SK-N-SH (cell line): ENCODE results near the gene LSM4.

ENCODE experiments used
- JUND ChIP-seq: IDR thresholded peaks from 2 replicates; pipeline ENCODE4 v1.4.0; 2012
- MEF2A ChIP-seq: IDR thresholded peaks from 2 replicates; pipeline ENCODE4 v1.4.0; 2012; ENCODE audit warnings: low read depth, borderline replicate concordance
- NRF1 ChIP-seq: IDR thresholded peaks from 2 replicates; pipeline ENCODE4 v1.6.1; 2012; ENCODE audit warnings: low read depth, mild to moderate bottlenecking, low read length
- TCF12 ChIP-seq: IDR thresholded peaks from 2 replicates; pipeline ENCODE4 v1.4.0; 2012
- TF ChIP-seq, protein P1 (sequence below): fragments of 200-600 bp; sonication (generic); IDR thresholded peaks from 2 replicates; pipeline ENCODE4 v1.6.1; 2017; ENCODE audit warnings: antibody characterized with exemption, mild to moderate bottlenecking, moderate library complexity
- TF ChIP-seq, protein P2 (sequence below): IDR thresholded peaks from 2 replicates; pipeline ENCODE4 v1.6.1; 2012; ENCODE audit warnings: mild to moderate bottlenecking, low read depth, low read length, moderate library complexity
- TF ChIP-seq, protein P3 (sequence below): IDR thresholded peaks from 2 replicates; pipeline ENCODE4 v1.4.0; 2012; ENCODE audit warnings: low read depth

DNA sequence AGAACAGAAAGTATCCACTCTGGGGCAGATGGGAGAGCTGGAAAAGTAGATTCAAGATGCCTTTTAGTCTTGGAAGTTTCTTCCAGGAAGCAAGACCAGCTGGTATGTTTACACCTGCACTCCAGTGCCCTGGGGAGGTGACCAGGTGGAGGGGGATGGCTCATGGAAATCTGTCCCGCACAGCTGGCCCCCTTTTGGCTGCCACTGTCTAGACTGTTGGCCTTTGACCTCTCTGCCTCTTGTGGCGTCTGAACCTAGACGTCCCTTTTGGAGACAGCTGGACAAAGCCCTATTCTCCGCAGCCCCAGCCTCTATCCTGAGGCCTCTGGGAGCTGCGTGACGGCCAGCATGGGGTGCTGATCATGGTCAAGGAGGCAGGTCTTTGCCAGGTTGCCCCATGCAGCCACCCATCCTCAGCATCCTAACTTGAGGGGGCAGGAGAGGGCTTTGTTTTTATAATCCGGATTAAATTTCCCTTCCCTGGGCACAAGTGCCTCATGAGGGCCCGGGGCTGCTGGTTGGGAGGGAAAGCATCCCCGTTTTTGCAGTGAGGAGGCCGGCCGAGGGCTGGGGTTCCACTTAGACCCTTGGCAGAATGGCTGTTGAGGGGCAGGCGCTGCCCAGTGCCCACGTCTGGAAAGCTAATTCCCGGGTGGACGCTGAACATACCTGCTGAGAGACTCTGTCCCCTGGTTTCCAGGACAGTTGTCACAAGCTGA is 45.8 kb upstream of the LSM4 start:
- TF ChIP-seq, protein P1, sequence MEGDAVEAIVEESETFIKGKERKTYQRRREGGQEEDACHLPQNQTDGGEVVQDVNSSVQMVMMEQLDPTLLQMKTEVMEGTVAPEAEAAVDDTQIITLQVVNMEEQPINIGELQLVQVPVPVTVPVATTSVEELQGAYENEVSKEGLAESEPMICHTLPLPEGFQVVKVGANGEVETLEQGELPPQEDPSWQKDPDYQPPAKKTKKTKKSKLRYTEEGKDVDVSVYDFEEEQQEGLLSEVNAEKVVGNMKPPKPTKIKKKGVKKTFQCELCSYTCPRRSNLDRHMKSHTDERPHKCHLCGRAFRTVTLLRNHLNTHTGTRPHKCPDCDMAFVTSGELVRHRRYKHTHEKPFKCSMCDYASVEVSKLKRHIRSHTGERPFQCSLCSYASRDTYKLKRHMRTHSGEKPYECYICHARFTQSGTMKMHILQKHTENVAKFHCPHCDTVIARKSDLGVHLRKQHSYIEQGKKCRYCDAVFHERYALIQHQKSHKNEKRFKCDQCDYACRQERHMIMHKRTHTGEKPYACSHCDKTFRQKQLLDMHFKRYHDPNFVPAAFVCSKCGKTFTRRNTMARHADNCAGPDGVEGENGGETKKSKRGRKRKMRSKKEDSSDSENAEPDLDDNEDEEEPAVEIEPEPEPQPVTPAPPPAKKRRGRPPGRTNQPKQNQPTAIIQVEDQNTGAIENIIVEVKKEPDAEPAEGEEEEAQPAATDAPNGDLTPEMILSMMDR: no peak
- TF ChIP-seq TCF12 (no peak), NRF1 (no peak), MEF2A (no peak), JUND (no peak)
- TF ChIP-seq, protein P2, sequence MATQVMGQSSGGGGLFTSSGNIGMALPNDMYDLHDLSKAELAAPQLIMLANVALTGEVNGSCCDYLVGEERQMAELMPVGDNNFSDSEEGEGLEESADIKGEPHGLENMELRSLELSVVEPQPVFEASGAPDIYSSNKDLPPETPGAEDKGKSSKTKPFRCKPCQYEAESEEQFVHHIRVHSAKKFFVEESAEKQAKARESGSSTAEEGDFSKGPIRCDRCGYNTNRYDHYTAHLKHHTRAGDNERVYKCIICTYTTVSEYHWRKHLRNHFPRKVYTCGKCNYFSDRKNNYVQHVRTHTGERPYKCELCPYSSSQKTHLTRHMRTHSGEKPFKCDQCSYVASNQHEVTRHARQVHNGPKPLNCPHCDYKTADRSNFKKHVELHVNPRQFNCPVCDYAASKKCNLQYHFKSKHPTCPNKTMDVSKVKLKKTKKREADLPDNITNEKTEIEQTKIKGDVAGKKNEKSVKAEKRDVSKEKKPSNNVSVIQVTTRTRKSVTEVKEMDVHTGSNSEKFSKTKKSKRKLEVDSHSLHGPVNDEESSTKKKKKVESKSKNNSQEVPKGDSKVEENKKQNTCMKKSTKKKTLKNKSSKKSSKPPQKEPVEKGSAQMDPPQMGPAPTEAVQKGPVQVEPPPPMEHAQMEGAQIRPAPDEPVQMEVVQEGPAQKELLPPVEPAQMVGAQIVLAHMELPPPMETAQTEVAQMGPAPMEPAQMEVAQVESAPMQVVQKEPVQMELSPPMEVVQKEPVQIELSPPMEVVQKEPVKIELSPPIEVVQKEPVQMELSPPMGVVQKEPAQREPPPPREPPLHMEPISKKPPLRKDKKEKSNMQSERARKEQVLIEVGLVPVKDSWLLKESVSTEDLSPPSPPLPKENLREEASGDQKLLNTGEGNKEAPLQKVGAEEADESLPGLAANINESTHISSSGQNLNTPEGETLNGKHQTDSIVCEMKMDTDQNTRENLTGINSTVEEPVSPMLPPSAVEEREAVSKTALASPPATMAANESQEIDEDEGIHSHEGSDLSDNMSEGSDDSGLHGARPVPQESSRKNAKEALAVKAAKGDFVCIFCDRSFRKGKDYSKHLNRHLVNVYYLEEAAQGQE: no peak
- TF ChIP-seq, protein P3, sequence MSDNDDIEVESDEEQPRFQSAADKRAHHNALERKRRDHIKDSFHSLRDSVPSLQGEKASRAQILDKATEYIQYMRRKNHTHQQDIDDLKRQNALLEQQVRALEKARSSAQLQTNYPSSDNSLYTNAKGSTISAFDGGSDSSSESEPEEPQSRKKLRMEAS: no peak
